Amygdala (tissue), 56 donors: ENCODE measurements around the gene FRRS1.
"Not testable (repeated sequence)": the region's sequence is repeated elsewhere in the genome, so short reads cannot be mapped to it uniquely, and the experiment has no call there.

Experiments used
- DNase-seq, 56 donors: peaks; one replicate each; lab custom pipeline; 2025; lab: John Stamatoyannopoulos, UW

FRRS1 gene

DNA sequence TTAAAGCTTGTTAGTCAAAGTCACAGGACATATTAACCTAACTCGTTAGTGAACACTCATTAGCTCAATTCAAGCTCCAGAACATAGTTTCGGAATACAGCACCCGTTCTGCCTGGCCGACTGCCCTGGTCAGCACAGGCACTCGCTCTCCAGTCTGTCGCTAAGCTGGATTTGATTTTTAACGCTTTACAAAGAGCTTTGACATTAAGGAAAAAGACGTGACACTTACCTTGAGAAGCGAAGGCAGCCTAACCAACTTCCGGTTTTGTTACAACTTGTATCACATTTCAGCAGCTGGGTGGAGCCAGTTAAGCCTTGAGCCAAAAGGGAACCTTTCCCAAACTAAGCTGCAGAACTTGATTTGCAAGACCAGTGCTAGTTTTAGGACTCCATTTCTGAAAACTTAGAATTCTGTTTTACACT lies at the start of gene FRRS1:
TSS of gene FRRS1 (minus strand) at position 258 of the 423 bp plus-strand sequence. CDS start 17,867 bp downstream, outside the sequence.
- peak in 13 of 56 donors; percentile 0 to 11 (median 4) for DNase-seq

- no peak for DNase-seq
Measured at GRCh38 chr1:99814373-99814900, 48.0 kb upstream of the FRRS1 start.

DNA sequence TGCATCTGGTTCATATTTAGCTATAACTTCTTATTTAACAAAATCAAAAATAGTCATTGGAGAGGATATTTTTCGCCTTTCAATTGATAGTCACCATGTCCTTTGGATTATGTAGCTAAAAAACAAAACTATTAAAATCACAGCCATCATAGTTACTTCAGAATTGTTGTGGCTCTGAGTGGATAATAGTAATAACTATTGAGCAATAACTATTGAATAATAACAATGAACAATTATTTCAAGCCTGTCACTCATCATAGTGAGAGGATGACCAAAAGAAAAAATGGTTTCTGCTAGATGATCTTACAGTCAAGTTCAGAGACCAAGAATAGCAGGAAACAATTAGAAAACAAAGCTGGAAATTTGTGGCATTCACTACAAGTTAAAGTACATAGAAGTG lies 45.3 kb upstream of the FRRS1 start:
- no peak for DNase-seq

GRCh38 chr1:99811075-99811474 lies 44.6 kb upstream of the FRRS1 start:
- DNase-seq, result no peak

DNA sequence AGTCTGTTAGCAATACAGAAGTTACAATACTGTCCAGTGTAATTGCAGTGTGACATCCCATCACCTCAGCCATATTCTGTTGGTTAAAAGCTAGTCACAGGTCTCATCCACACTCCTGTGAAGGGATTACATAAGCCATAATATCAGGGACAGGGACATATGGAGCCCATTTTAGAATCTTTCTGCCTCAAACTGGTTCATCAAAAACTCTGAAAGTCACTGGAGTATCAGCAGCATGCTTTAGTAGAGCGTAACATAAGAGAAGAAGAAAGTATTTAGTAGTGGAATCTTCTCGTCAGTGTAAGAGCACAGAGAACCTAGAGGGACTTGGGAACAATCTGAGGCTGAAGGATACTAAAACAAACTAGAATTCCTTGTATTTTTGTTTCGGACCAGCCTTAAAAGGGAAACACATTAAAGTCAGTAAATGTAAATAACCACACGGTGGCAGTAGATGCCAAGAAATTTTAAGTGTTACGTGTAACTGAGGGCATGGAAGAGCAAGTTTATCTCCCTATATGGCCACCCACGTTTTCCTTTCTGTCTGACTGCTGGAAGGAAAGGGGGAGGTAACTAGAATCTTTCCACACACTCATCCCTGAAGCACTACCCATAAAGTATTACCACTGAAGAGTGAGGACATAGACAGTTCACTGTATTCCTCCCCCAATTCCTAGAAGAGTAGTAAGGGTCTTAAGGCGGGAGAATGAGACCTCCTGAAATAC lies 42.1 kb upstream of the FRRS1 start:
- peak in 12 of 56 donors; percentile 1 to 68 (median 5) for DNase-seq

DNA sequence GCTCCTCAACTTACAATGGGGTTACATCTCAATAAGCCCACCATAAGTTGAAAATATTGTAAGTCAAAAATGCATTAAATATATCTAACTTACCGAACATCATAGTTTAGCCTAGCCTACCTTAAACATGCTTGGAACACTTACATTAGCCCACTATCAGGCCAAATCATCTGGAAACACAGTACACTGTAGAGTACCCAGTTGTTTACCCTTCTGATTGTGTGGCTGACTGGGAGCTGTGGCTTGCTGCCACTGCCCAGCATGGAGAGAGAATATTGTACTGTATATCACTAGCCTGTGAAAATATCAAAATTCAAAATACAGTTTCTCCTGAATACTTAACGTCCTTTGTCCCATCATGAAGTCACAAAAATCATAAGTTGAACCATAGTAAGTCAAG lies 40.4 kb upstream of the FRRS1 start:
- no peak for DNase-seq

GRCh38 chr1:99801584-99801983 lies 35.1 kb upstream of the FRRS1 start:
- no peak for DNase-seq

GRCh38 chr1:99793861-99794260 lies 27.4 kb upstream of the FRRS1 start:
- DNase-seq, result not testable (repeated sequence)

GRCh38 chr1:99789715-99790114 lies 23.3 kb upstream of the FRRS1 start:
- DNase-seq, result no peak

DNA sequence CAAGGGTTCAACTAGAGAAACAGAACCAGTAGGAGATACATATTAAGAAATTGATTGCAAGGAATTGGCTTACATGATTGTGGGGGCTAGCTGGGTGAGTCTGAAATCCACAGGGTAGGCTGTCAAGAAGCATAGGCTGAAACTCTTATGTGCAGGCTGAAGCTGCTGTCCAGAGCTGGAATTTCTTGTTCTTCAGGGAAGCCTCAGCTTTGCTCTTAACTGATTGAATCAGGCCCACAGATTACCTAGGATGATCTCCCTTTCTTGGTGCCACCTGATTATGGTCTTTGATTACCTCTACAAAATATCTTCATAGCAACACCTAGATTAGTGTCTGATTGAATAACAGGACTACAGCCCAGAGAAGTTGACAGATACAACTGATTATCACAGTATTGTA lies 22.5 kb upstream of the FRRS1 start:
- DNase-seq, result no peak

GRCh38 chr1:99786751-99787501 lies 20.5 kb upstream of the FRRS1 start:
- no peak for DNase-seq

GRCh38 chr1:99784809-99785255 lies 18.4 kb upstream of the FRRS1 start:
- DNase-seq, result no peak

DNA sequence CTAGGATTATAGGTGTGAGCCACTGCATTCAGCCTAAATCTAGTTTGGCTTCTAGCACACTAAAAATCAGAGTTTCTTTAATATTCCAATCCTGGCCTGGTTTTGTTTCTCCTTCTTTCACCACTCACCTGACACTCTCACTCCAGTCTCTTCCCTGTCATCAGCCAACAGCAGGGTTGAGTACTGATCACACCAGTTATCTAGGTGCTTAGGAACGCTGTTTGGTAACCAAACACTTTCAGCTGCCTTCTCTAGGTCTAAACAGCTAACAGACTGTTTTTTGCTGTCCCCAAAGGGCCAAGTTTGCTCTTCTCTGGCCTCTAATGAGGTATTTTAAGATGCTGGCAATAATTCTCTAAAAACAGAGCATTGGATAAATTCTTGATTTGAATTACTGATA lies 17.7 kb upstream of the FRRS1 start:
- DNase-seq, result no peak

- no peak for DNase-seq
Measured at GRCh38 chr1:99782920-99783319, 16.5 kb upstream of the FRRS1 start.

DNA sequence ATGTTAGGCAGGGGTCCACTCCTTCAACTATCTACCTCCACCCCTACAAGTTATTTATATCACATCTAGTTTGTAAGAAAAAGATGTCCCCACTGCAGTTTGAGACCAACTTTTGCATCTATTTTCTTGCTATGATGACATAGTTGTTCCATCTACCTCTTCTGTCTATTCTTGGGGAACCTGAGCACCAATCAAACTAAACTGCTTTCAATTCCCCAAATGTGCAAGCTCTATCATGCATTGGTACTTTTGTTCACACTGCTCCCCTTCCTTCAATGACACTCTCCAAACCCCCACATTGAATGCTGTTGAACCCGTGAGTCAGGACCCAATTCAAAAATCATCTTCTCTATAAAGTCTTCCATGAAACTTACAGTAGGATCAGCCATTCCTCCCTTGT lies 16.0 kb upstream of the FRRS1 start:
- no peak for DNase-seq

DNA sequence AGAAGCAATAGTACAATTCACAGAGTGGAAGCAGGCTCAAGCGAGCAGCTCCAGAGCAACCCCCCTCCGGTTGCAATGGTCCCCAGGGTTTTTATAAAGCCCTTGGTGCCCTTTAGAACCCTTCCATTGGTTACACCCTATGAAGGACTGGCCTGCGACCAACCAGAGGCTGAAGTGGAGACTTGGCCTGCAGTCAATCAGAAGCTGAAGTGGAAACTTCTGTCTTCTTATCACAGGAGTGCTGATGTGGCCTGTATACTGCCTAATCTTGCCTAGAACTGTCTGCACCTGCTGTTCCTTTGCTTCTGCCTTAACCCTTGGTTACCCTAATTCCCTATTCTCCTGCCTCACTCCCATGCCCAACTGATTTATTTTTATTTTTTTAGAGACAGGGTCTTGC lies 15.4 kb upstream of the FRRS1 start:
- no peak for DNase-seq

DNA sequence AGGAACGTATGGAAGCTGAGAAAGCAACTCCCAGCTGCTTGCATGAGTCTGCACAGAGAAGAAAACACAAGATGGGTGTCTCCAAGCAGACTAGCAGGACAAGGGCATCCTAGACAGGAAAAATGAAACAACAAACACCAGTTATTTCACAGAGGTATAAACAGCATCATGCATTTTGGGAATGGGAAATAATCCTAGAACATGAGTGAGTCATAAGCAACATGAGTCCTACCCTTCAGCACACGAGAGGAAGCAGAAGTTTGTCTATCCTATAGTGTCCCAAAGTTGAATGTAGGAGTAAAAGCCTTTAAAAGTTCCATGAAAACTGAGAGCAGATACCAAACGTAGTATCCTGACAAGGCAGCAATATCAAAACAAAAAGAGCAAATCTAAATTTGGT lies 11.3 kb upstream of the FRRS1 start:
- DNase-seq, result no peak

DNA sequence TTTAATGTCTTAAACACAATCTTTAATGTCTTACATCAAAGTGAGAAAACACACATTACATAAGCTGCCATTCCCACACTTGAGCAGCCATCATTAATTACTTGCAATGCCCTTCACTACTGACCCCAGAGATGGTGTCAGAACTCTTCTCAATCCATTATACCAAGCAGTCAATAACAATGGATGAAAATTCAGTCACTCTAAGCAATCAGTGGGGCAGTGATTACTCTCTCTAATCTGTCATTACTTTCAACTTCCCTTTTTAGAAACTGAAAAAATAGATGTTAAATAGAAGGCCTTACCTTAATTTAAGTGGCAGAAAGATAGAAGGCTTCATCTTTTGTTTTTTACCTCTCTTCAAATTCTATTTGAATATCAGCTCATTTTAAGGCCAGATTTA lies 9.7 kb upstream of the FRRS1 start:
- DNase-seq, result no peak

DNA sequence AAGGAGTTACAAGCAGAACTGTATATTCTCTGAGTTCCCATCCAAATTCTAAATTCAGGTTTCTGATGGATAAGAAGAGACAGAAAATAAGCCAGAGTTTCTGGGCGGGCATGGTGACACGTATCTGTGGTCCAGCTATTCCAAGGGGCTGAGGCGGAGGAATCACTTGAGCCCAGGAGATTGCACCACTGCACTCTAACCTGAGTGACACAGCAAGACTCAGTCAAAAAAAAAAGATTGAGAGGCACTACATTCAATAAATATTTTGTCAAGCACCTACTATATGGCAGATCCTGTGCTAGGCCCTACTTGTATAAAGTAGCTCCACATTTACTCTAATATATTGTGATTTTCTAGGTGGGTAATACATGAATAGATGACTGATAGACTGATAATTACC lies 6.4 kb upstream of the FRRS1 start:
- DNase-seq, result no peak

DNA sequence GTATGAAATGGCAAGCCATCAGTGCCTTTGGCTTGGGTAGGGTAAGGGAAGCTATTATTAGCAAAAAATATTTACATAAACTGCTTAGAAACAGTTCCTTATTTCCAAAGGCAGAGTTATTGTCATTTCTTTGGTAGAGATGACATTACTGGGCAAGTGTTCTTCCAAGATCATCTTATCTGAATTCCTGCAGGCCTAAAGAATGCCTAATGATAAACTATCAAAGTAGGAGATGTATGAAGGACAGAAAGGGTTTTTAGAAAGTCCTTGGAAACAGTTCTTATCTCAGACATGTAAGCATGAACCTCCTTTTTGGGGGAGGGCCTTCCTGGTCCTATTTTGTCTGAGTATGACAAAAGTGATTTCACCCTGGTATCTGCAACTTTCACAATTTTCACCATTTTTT lies 5.1 kb upstream of the FRRS1 start:
- no peak for DNase-seq

GRCh38 chr1:99768524-99769245 lies 2.2 kb upstream of the FRRS1 start:
- DNase-seq, result no peak
